MM.1S (cell line): ENCODE data around the gene SPTBN2.

Source experiments
- DNase-seq: peaks from one replicate; pipeline ENCODE4 v3.0.0-alpha.2; 2015
- H2AFZ ChIP-seq: fragments of 300-600 bp; sonication (generic); 2 replicates; pipeline ENCODE4 v1.6.0; 2016; ENCODE audit warnings: antibody characterized with exemption, low read length
- H3F3A ChIP-seq: fragments of 300-600 bp; sonication (generic); 2 replicates; pipeline ENCODE4 v1.6.1; 2016; ENCODE audit warnings: mild to moderate bottlenecking, antibody characterized with exemption, low read length, moderate library complexity, mixed read lengths; ENCODE audit not compliant: insufficient read depth
- H3K27ac ChIP-seq: fragments of 300-600 bp; sonication (generic); 2 replicates; pipeline ENCODE4 v1.5.1; 2016; ENCODE audit warnings: mild to moderate bottlenecking, low read length
- H3K27me3 ChIP-seq: fragments of 300-600 bp; sonication (generic); replicated peaks from 2 replicates; pipeline ENCODE4 v1.6.0; 2016; ENCODE audit warnings: low read length; ENCODE audit not compliant: insufficient read depth
- H3K36me3 ChIP-seq: fragments of 300-600 bp; sonication (generic); replicated peaks from 2 replicates; pipeline ENCODE4 v1.6.1; 2016; ENCODE audit warnings: mild to moderate bottlenecking, low read length, mixed read lengths; ENCODE audit not compliant: insufficient read depth
- H3K4me1 ChIP-seq: fragments of 300-600 bp; sonication (generic); 2 replicates; pipeline ENCODE4 v1.6.1; 2016; ENCODE audit warnings: low read length, mixed read lengths
- H3K4me2 ChIP-seq: fragments of 300-600 bp; sonication (generic); 2 replicates; pipeline ENCODE4 v1.6.0; 2016; ENCODE audit warnings: low read depth, low read length
- H3K4me3 ChIP-seq: fragments of 300-600 bp; sonication (generic); 2 replicates; pipeline ENCODE4 v1.5.1; 2016; ENCODE audit warnings: low read length, mixed read lengths
- H3K79me2 ChIP-seq: fragments of 300-600 bp; sonication (generic); 2 replicates; pipeline ENCODE4 v1.6.1; 2016; ENCODE audit warnings: mixed run types, low read length, mixed read lengths
- H3K9ac ChIP-seq: fragments of 300-600 bp; sonication (generic); 2 replicates; pipeline ENCODE4 v1.6.1; 2016; ENCODE audit warnings: low read length, mixed read lengths
- H3K9me2 ChIP-seq: fragments of 300-600 bp; sonication (generic); replicated peaks from 2 replicates; pipeline ENCODE4 v1.6.1; 2016; ENCODE audit warnings: mild to moderate bottlenecking, low read length, mixed read lengths; ENCODE audit not compliant: insufficient read depth
- H3K9me3 ChIP-seq: fragments of 300-600 bp; sonication (generic); replicated peaks from 2 replicates; pipeline ENCODE4 v1.6.1; 2016; ENCODE audit warnings: mild to moderate bottlenecking, low read length, mixed read lengths; ENCODE audit not compliant: insufficient read depth
- H4K20me1 ChIP-seq: fragments of 300-600 bp; sonication (generic); 2 replicates; pipeline ENCODE4 v1.6.1; 2016; ENCODE audit warnings: mild to moderate bottlenecking, low read length, moderate library complexity, mixed read lengths; ENCODE audit not compliant: insufficient read depth
- CTCF ChIP-seq: fragments of 300-600 bp; sonication (generic); IDR thresholded peaks from 2 replicates; pipeline ENCODE4 v1.5.1; 2016; ENCODE audit warnings: antibody characterized with exemption, low read length, mixed read lengths
- EZH2 ChIP-seq: fragments of 300-600 bp; sonication (generic); optimal IDR thresholded peaks from 2 replicates; pipeline ENCODE3; 2017; ENCODE audit warnings: low read depth, mild to moderate bottlenecking, antibody characterized with exemption, low read length, mixed read lengths
- EZH2phosphoT487 ChIP-seq: fragments of 300-600 bp; sonication (generic); IDR thresholded peaks from 2 replicates; pipeline ENCODE4 v1.6.1; 2018; ENCODE audit warnings: antibody characterized with exemption, low read length

Gene SPTBN2

GRCh38 chr11:66636411-66636810, 92.6 kb downstream of the SPTBN2 start:
- H3K9me3 ChIP-seq = no peaks in the 10 kb centered on the region
- no peak overlapping the region for H3K4me3 ChIP-seq
- peaks cover 36% of the 10 kb centered on the region for H3K4me1 ChIP-seq
- H4K20me1 ChIP-seq = peaks cover 27% of the 10 kb centered on the region
- H3K79me2 ChIP-seq = peaks cover 98% of the 10 kb centered on the region
- H3K9ac ChIP-seq = no peak overlapping the region
- DNase-seq = no peak
- no peak overlapping the region for H3K27ac ChIP-seq
- no peak for TF ChIP-seq EZH2
- TF ChIP-seq CTCF = no peak
- no peak for TF ChIP-seq EZH2phosphoT487
- H3K4me2 ChIP-seq = no peak overlapping the region
- H3K27me3 ChIP-seq = no peaks in the 10 kb centered on the region
- H3F3A ChIP-seq = peaks cover 33% of the 10 kb centered on the region
- H3K36me3 ChIP-seq = peaks cover 12% of the 10 kb centered on the region; the same call in 1 of the 2 replicates
- H2AFZ ChIP-seq = no peak overlapping the region
- H3K9me2 ChIP-seq = no peaks in the 10 kb centered on the region
